Activated naive CD4-positive, alpha-beta T cell treated with anti-CD3 and anti-CD28 coated beads, Interleukin-2, amount 50 U/mL, for 72 hours (primary cell): ENCODE data around the gene ABCC3. TPM values are rescaled to one million over a fixed set of nuclear protein-coding genes. Genes with fewer than 3 reads are reported as not detected.
"Not testable (repeated sequence)": the region's sequence is repeated elsewhere in the genome, so short reads cannot be mapped to it uniquely, and the experiment has no call there.

ENCODE experiments used
- ATAC-seq, 2 donors: fragments of 150-1000 bp; cut with Tn5 transposase; 2 replicates each; pipeline ENCODE4 v1.10.0; 2021; ENCODE audit warnings: mild to moderate bottlenecking in 2 of 2, moderate library complexity in 2 of 2
- DNase-seq, 2 donors: peaks; one replicate each; pipeline ENCODE4 v3.0.0; 2021 to 2022; ENCODE audit warnings: low spot score in 2 of 2
- H3K27ac Mint-ChIP-seq, 2 donors: one replicate each; pipeline ENCODE4 v1.8.0; 2022; ENCODE audit warnings: mild to moderate bottlenecking in 2 of 2, mixed read lengths in 2 of 2
- H3K36me3 Mint-ChIP-seq, 2 donors: one replicate each; pipeline ENCODE4 v1.8.0; 2022; ENCODE audit warnings: mixed read lengths in 2 of 2
- H3K9me3 Mint-ChIP-seq, 2 donors: one replicate each; pipeline ENCODE4 v1.8.0; 2022; ENCODE audit warnings: mixed read lengths in 2 of 2
- total RNA-seq, 2 donors: library from RNA; stranded (reverse); gene quantifications; one replicate each; pipeline ENCODE4 v1.2.3, GENCODE V29; 2022

ABCC3 gene
- total RNA-seq, 2 donors from 2014 or later, result not detected

- DNase-seq, result no peak
- Mint-ChIP-seq H3K9me3 (peaks cover 0 to 3% of the 10 kb centered on the region in 2 donors), H3K36me3 (no peaks in the 10 kb centered on the region), H3K27ac (no peak overlapping the region)
- ATAC-seq, result no peak
These were observed 31.6 kb downstream of the ABCC3 start for GRCh38 chr17:50666316-50666715.

GRCh38 chr17:50667259-50668024, 32.8 kb downstream of the ABCC3 start:
- no peak for DNase-seq
- ATAC-seq, result no peak
- peaks cover 0 to 3% of the 10 kb centered on the region in 2 donors for H3K9me3 Mint-ChIP-seq
- peak overlapping the region; percentile 4 to 85 for H3K27ac Mint-ChIP-seq
- H3K36me3 Mint-ChIP-seq, result no peaks in the 10 kb centered on the region

- Mint-ChIP-seq H3K36me3 (no peaks in the 10 kb centered on the region), H3K9me3 (no peaks in the 10 kb centered on the region), H3K27ac (peak overlapping the region in 1 of 2 donors; percentile 4)
- DNase-seq (no peak), ATAC-seq (no peak)
These were observed 33.5 kb downstream of the ABCC3 start for GRCh38 chr17:50668025-50668837.

GRCh38 chr17:50668838-50669581, 34.3 kb downstream of the ABCC3 start:
- Mint-ChIP-seq H3K27ac (peak overlapping the region in 1 of 2 donors; percentile 72), H3K9me3 (no peaks in the 10 kb centered on the region)

GRCh38 chr17:50672071-50672470, 37.4 kb downstream of the ABCC3 start:
- no peak for ATAC-seq
- H3K27ac Mint-ChIP-seq, result peak overlapping the region in 1 of 2 donors; percentile 12
- no peaks in the 10 kb centered on the region for H3K9me3 Mint-ChIP-seq
- DNase-seq, result no peak
- H3K36me3 Mint-ChIP-seq, result no peaks in the 10 kb centered on the region

More at GRCh38 chr17:50668838-50669581, 34.3 kb downstream of the ABCC3 start:
- no peak for DNase-seq
- H3K36me3 Mint-ChIP-seq, result no peaks in the 10 kb centered on the region
- no peak for ATAC-seq

- DNase-seq (no peak), ATAC-seq (no peak)
- no peaks in the 10 kb centered on the region for H3K9me3 Mint-ChIP-seq
- no peaks in the 10 kb centered on the region for H3K36me3 Mint-ChIP-seq
- no peak overlapping the region for H3K27ac Mint-ChIP-seq
These were observed 38.3 kb downstream of the ABCC3 start for GRCh38 chr17:50672831-50673551.

GRCh38 chr17:50675190-50675589, 40.5 kb downstream of the ABCC3 start:
- Mint-ChIP-seq H3K36me3 (no peaks in the 10 kb centered on the region), H3K9me3 (no peaks in the 10 kb centered on the region), H3K27ac (peak overlapping the region in 1 of 2 donors; percentile 34)
- DNase-seq, result no peak
- ATAC-seq, result no peak

- ATAC-seq (no peak), DNase-seq (no peak)
- Mint-ChIP-seq H3K27ac (no peak overlapping the region), H3K36me3 (no peaks in the 10 kb centered on the region), H3K9me3 (no peaks in the 10 kb centered on the region)
These were observed 40.9 kb downstream of the ABCC3 start for GRCh38 chr17:50675627-50676026.

- ATAC-seq (no peak), DNase-seq (no peak)
- Mint-ChIP-seq H3K9me3 (no peaks in the 10 kb centered on the region), H3K36me3 (no peaks in the 10 kb centered on the region), H3K27ac (no peak overlapping the region)
These were observed 41.6 kb downstream of the ABCC3 start for GRCh38 chr17:50676065-50676975.

GRCh38 chr17:50677851-50678375, 43.2 kb downstream of the ABCC3 start:
- Mint-ChIP-seq H3K27ac (no peak overlapping the region), H3K36me3 (no peaks in the 10 kb centered on the region)

GRCh38 chr17:50679008-50679544, 44.4 kb downstream of the ABCC3 start:
- no peaks in the 10 kb centered on the region for H3K9me3 Mint-ChIP-seq
- ATAC-seq (no peak), DNase-seq (no peak)
- no peak overlapping the region for H3K27ac Mint-ChIP-seq
- H3K36me3 Mint-ChIP-seq, result no peaks in the 10 kb centered on the region

More at GRCh38 chr17:50677851-50678375, 43.2 kb downstream of the ABCC3 start:
- ATAC-seq (no peak), DNase-seq (no peak)
- no peaks in the 10 kb centered on the region for H3K9me3 Mint-ChIP-seq

- Mint-ChIP-seq H3K9me3 (no peaks in the 10 kb centered on the region), H3K27ac (no peak overlapping the region), H3K36me3 (no peaks in the 10 kb centered on the region)
- DNase-seq (no peak), ATAC-seq (no peak)
These were observed 45.4 kb downstream of the ABCC3 start for GRCh38 chr17:50680126-50680525.

- not testable (repeated sequence) for DNase-seq, H3K9me3 Mint-ChIP-seq
These were observed 46.0 kb downstream of the ABCC3 start for GRCh38 chr17:50680543-50681262.

More at GRCh38 chr17:50680543-50681262, 46.0 kb downstream of the ABCC3 start:
- H3K27ac Mint-ChIP-seq, ATAC-seq, H3K36me3 Mint-ChIP-seq: not testable (repeated sequence)
